PC-9 (cell line): ENCODE measurements around the gene ZSWIM4.

Source experiments
- EZH2 ChIP-seq: fragments of 200-600 bp; sonication (generic); IDR thresholded peaks from 2 replicates; pipeline ENCODE4 v1.8.0; 2017; ENCODE audit warnings: antibody characterized with exemption, low read depth
- TF ChIP-seq, protein P1 (sequence below): fragments of 200-600 bp; sonication (generic); conservative IDR thresholded peaks from 2 replicates; pipeline ENCODE4 v1.6.1; 2017; ENCODE audit warnings: mixed run types, antibody characterized with exemption, mild to moderate bottlenecking, moderate library complexity

DNA sequence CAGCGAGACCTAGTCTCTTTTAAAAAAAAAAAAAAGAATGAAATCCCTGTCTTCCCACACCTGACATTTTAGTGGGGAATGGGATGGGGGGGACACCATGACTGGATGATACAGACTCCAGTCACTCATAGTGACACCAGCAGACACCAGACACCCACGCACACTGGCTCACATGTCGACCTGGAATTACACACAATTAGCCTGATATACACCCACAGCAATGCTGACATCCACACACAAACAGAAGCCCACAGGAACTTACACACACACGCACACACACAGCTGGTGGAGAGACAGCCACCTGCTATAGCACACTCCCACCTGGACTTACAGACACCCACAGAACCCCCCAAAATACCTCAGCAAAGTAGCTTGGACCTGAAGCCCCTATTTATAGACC is 73.4 kb downstream of the ZSWIM4 start:
- TF ChIP-seq, protein P1, sequence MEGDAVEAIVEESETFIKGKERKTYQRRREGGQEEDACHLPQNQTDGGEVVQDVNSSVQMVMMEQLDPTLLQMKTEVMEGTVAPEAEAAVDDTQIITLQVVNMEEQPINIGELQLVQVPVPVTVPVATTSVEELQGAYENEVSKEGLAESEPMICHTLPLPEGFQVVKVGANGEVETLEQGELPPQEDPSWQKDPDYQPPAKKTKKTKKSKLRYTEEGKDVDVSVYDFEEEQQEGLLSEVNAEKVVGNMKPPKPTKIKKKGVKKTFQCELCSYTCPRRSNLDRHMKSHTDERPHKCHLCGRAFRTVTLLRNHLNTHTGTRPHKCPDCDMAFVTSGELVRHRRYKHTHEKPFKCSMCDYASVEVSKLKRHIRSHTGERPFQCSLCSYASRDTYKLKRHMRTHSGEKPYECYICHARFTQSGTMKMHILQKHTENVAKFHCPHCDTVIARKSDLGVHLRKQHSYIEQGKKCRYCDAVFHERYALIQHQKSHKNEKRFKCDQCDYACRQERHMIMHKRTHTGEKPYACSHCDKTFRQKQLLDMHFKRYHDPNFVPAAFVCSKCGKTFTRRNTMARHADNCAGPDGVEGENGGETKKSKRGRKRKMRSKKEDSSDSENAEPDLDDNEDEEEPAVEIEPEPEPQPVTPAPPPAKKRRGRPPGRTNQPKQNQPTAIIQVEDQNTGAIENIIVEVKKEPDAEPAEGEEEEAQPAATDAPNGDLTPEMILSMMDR = no peak
- TF ChIP-seq EZH2 = no peak
